HCT116 (cell line): ENCODE data around the gene CCDC8.

Experiments
- CBX3 ChIP-seq: IDR thresholded peaks from 2 replicates; pipeline ENCODE4 v1.6.1; 2012; ENCODE audit warnings: low read depth
- CTCF ChIP-seq, 3 experiments: fragments of 200-600 bp in 1 of 3; sonication (generic) in 1 of 3; IDR thresholded peaks in 2 of 3; conservative IDR thresholded peaks in 1 of 3; 2 replicates each; pipeline ENCODE4 v1.5.1; 2012 to 2017; ENCODE audit warnings: low read depth in 2 of 3, low read length in 2 of 3, antibody characterized with exemption in 1 of 3, borderline replicate concordance in 1 of 3, control low read depth in 1 of 3, mild to moderate bottlenecking in 1 of 3, mixed read lengths in 1 of 3, mixed run types in 1 of 3, moderate library complexity in 1 of 3; ENCODE audit not compliant: insufficient read depth in 1 of 3
- EGR1 ChIP-seq: IDR thresholded peaks from 2 replicates; pipeline ENCODE4 v1.6.1; 2012; ENCODE audit warnings: low read depth
- JUND ChIP-seq: IDR thresholded peaks from 2 replicates; pipeline ENCODE4 v1.6.1; 2012
- MAX ChIP-seq: IDR thresholded peaks from 2 replicates; pipeline ENCODE4 v1.6.1; 2012
- POLR2A ChIP-seq: IDR thresholded peaks from 2 replicates; pipeline ENCODE4 v1.7.0; 2011; ENCODE audit warnings: borderline replicate concordance; ENCODE audit not compliant: insufficient read depth, insufficient read length; ENCODE audit errors: extremely low read depth
- POLR2AphosphoS5 ChIP-seq: IDR thresholded peaks from 2 replicates; pipeline ENCODE4 v1.6.1; 2011; ENCODE audit warnings: mild to moderate bottlenecking, low read depth, low read length, moderate library complexity
- RAD21 ChIP-seq: IDR thresholded peaks from 2 replicates; pipeline ENCODE4 v1.6.1; 2012; ENCODE audit warnings: low read depth, mild to moderate bottlenecking
- REST ChIP-seq: IDR thresholded peaks from 2 replicates; pipeline ENCODE4 v1.6.1; 2012; ENCODE audit warnings: low read depth
- SP1 ChIP-seq: IDR thresholded peaks from 2 replicates; pipeline ENCODE4 v1.6.1; 2012; ENCODE audit warnings: low read depth
- SRF ChIP-seq: IDR thresholded peaks from 2 replicates; pipeline ENCODE4 v1.6.1; 2012; ENCODE audit warnings: low read depth
- TCF7L2 ChIP-seq: IDR thresholded peaks from 2 replicates; pipeline ENCODE4 v1.7.0; 2011; ENCODE audit warnings: borderline replicate concordance, inconsistent platforms; ENCODE audit not compliant: insufficient read depth, insufficient read length; ENCODE audit errors: extremely low read depth
- YY1 ChIP-seq: IDR thresholded peaks from 2 replicates; pipeline ENCODE4 v1.6.1; 2011; ENCODE audit warnings: low read length, low read depth, moderate library complexity, mild to moderate bottlenecking; ENCODE audit not compliant: insufficient replicate concordance; ENCODE audit errors: extremely low read depth
- ZNF274 ChIP-seq: fragments of 200-500 bp; sonication (Bioruptor generic); IDR thresholded peaks from 2 replicates; pipeline ENCODE4 v1.6.1; 2014; ENCODE audit warnings: mild to moderate bottlenecking, low read depth, low read length, inconsistent platforms

- no peak for TF ChIP-seq CTCF (IDR thresholded peaks at IDR 0.05 in 2 of 3, conservative IDR thresholded peaks at IDR 0.05 in 1 of 3; ENCODE audit: borderline replicate concordance in 1 of 3, insufficient read depth in 1 of 3, low read depth in 2 of 3, low read length in 2 of 3)
- no peak for TF ChIP-seq RAD21
- no peak for TF ChIP-seq POLR2A
- no peak for TF ChIP-seq ZNF274
- no peak for TF ChIP-seq MAX
- no peak for TF ChIP-seq SP1
- TF ChIP-seq JUND = no peak
- no peak for TF ChIP-seq SRF
- TF ChIP-seq EGR1 = no peak
- no peak for TF ChIP-seq POLR2AphosphoS5
- no peak for TF ChIP-seq REST
- TF ChIP-seq YY1 = no peak
- no peak for TF ChIP-seq CBX3
- TF ChIP-seq TCF7L2 = no peak
Measured at GRCh38 chr19:46368116-46368515, 45.2 kb downstream of the CCDC8 start.
